HepG2 (cell line): ENCODE results near the gene SLC22A5. TPM values are rescaled to one million over a fixed set of nuclear protein-coding genes. Genes with fewer than 3 reads are reported as not detected.

Experiments
- CCDC6 ChIP-seq: sonication (generic); formaldehyde crosslinking; IDR thresholded peaks from 2 replicates; pipeline ENCODE4 v1.8.1; 2022; ENCODE audit warnings: mild to moderate bottlenecking, missing genetic modification reagents, moderate library complexity
- CENPT ChIP-seq: sonication (generic); formaldehyde crosslinking; IDR thresholded peaks from 2 replicates; pipeline ENCODE4 v1.8.0; 2022; ENCODE audit warnings: low read depth, mild to moderate bottlenecking, moderate library complexity, missing genetic modification reagents
- EHMT2 ChIP-seq: fragments of 200-600 bp; sonication (generic); IDR thresholded peaks from 2 replicates; pipeline ENCODE4 v1.7.0; 2017; ENCODE audit warnings: antibody characterized with exemption, low read depth, low read length, borderline replicate concordance
- KDM4B ChIP-seq: sonication (generic); formaldehyde crosslinking; IDR thresholded peaks from 2 replicates; pipeline ENCODE4 v1.4.0; 2020; ENCODE audit warnings: missing genetic modification reagents
- KMT2A ChIP-seq: sonication (generic); formaldehyde crosslinking; IDR thresholded peaks from 2 replicates; pipeline ENCODE4 v1.4.0; 2020; ENCODE audit warnings: missing genetic modification reagents
- MED1 ChIP-seq: sonication (generic); formaldehyde crosslinking; IDR thresholded peaks from 2 replicates; pipeline ENCODE4 v1.4.0; 2020; ENCODE audit warnings: missing genetic modification reagents
- PRDM4 ChIP-seq: sonication (generic); formaldehyde crosslinking; IDR thresholded peaks from 2 replicates; pipeline ENCODE4 v1.9.0; 2021; ENCODE audit warnings: missing genetic modification reagents, borderline replicate concordance
- RARG ChIP-seq: sonication (generic); formaldehyde crosslinking; IDR thresholded peaks from 2 replicates; pipeline ENCODE4 v1.4.0; 2020; ENCODE audit warnings: low read depth, mild to moderate bottlenecking, missing genetic modification reagents
- SPEN ChIP-seq: sonication (generic); formaldehyde crosslinking; IDR thresholded peaks from 2 replicates; pipeline ENCODE4 v1.5.1; 2020; ENCODE audit warnings: low read depth, mild to moderate bottlenecking, missing genetic modification reagents
- TAF15 ChIP-seq: fragments of 200-400 bp; formaldehyde crosslinking; IDR thresholded peaks from one replicate; pipeline ENCODE4 v1.6.1; 2018; ENCODE audit warnings: mild to moderate bottlenecking, low read depth, low read length; ENCODE audit not compliant: poor library complexity, severe bottlenecking
- TARDBP ChIP-seq: sonication (generic); formaldehyde crosslinking; IDR thresholded peaks from 2 replicates; pipeline ENCODE4 v1.8.0; 2022; ENCODE audit warnings: mild to moderate bottlenecking, missing genetic modification reagents
- ZBTB33 ChIP-seq: sonication (generic); formaldehyde crosslinking; IDR thresholded peaks from 2 replicates; pipeline ENCODE4 v1.4.0; 2020; ENCODE audit warnings: missing genetic modification reagents
- ZMYM4 ChIP-seq: sonication (generic); formaldehyde crosslinking; IDR thresholded peaks from 2 replicates; pipeline ENCODE4 v1.8.1; 2023; ENCODE audit warnings: mild to moderate bottlenecking, missing genetic modification reagents
- ZNF143 ChIP-seq: sonication (generic); formaldehyde crosslinking; IDR thresholded peaks from 2 replicates; pipeline ENCODE4 v1.4.0; 2020; ENCODE audit warnings: missing genetic modification reagents
- ZNF280D ChIP-seq: sonication (generic); formaldehyde crosslinking; IDR thresholded peaks from 2 replicates; pipeline ENCODE4 v1.5.1; 2020; ENCODE audit warnings: mild to moderate bottlenecking, missing genetic modification reagents
- polyA plus RNA-seq, 8 experiments: library from polyadenylated mRNA; depleted of rRNA in 3 of 8; stranded (reverse) in 7 of 8; unstranded in 1 of 8; fragments of >200 nt; fragmentation: Illumina TruSeq in 4 of 8; extraction: Trizol in 4 of 8; gene quantifications; 2 replicates each; pipeline versions ENCODE4 v1.2.1 to v1.2.3, GENCODE V29; 2011 to 2016; ENCODE audit warnings: low read depth in 4 of 8, missing spikeins in 1 of 8, mixed read lengths in 1 of 8; ENCODE audit not compliant: insufficient read depth in 1 of 8
- total RNA-seq, 5 experiments: library from RNA; depleted of rRNA; stranded (reverse); fragments of >200 nt; fragmentation: Illumina TruSeq; extraction: Trizol; gene quantifications; 2 replicates each; pipeline ENCODE4 v1.2.3, GENCODE V29; 2016; ENCODE audit warnings: low read depth in 1 of 5
- TF ChIP-seq, protein P1 (sequence below), 2 experiments: sonication (generic) in 1 of 2; formaldehyde crosslinking in 1 of 2; IDR thresholded peaks; 2 replicates each; pipeline versions ENCODE4 v1.4.0 to v1.6.1; 2018 to 2020; ENCODE audit warnings: missing genetic modification reagents in 2 of 2, borderline replicate concordance in 1 of 2, low read depth in 1 of 2, mild to moderate bottlenecking in 1 of 2, missing biosample characterization in 1 of 2
- TF ChIP-seq, protein P2 (sequence below): sonication (generic); formaldehyde crosslinking; IDR thresholded peaks from 2 replicates; pipeline ENCODE4 v1.8.0; 2022; ENCODE audit warnings: low read depth, missing genetic modification reagents

Gene SLC22A5
- total and polyA plus RNA-seq, 2 of the 13 experiments (the other 11 are each of a cell fraction or from before 2014, with no cell fraction given): 7.1 to 15.1 TPM

DNA sequence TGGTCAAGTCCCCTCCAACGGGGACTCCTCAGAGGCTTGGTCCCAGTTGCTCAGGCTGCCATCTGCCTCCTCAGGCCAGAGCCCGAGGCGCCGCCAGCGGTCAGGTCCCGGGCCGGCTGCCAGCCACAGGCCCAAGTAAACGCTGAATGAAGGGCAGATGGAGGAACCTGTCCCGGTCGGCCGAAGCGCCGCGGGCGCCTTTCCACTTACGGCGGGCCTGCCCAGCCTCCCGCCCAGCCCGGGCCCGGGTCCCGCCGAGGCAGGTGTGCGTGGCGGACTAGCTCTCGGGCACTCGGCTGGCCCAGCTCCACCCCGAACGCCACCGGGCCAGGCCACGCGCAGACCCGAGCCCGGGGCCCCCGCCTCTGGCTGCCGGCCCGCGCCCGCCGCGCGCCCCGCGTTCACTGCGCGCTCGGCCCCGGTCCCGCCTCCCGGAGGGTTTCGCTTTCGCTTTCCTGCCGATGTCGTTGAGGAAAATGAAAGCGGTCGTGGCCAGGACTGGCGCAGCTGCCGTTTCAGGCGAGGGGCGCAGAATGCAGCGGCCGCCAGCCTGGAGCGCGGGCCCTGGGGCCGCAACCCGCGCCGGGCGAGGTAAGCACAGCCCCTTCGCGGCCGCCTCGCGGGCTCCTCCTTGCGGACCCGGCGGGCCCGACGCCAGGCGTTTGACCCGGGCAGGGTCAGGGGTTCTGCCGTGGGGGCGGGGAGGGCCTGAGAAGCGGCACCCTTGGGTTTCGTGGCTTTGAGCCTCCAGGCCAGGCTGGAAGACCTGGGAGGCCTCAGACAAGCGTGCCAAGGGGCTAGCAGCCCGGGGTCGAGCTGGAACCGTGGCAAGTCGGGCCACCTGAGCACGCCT lies 41.2 kb downstream of the SLC22A5 start (continued):
- TF ChIP-seq TAF15 (no peak), ZNF280D (CRISPR knock-in tag) (no peak), EHMT2 (no peak), RARG (CRISPR knock-in tag) (no peak), ZMYM4 (CRISPR knock-in tag) (peak; percentile 23), KMT2A (CRISPR knock-in tag) (peak; percentile 87; the same call in 1 of the 2 replicates), CENPT (CRISPR knock-in tag) (no peak), TARDBP (CRISPR knock-in tag) (peak; percentile 80), ZBTB33 (CRISPR knock-in tag) (no peak), CCDC6 (CRISPR knock-in tag) (peak; percentile 92), KDM4B (CRISPR knock-in tag) (no peak), MED1 (CRISPR knock-in tag) (peak; percentile 5), SPEN (peak; percentile 76; the same call in 1 of the 2 replicates), ZNF143 (CRISPR knock-in tag) (no peak), PRDM4 (CRISPR knock-in tag) (no peak)
- TF ChIP-seq, protein P1, sequence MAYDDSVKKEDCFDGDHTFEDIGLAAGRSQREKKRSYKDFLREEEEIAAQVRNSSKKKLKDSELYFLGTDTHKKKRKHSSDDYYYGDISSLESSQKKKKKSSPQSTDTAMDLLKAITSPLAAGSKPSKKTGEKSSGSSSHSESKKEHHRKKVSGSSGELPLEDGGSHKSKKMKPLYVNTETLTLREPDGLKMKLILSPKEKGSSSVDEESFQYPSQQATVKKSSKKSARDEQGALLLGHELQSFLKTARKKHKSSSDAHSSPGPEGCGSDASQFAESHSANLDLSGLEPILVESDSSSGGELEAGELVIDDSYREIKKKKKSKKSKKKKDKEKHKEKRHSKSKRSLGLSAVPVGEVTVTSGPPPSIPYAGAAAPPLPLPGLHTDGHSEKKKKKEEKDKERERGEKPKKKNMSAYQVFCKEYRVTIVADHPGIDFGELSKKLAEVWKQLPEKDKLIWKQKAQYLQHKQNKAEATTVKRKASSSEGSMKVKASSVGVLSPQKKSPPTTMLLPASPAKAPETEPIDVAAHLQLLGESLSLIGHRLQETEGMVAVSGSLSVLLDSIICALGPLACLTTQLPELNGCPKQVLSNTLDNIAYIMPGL (CRISPR knock-in tag; IDR thresholded peaks at IDR 0.05; ENCODE audit: borderline replicate concordance in 1 of 2, low read depth in 1 of 2): peak; percentile 90 to 98
- TF ChIP-seq, protein P2, sequence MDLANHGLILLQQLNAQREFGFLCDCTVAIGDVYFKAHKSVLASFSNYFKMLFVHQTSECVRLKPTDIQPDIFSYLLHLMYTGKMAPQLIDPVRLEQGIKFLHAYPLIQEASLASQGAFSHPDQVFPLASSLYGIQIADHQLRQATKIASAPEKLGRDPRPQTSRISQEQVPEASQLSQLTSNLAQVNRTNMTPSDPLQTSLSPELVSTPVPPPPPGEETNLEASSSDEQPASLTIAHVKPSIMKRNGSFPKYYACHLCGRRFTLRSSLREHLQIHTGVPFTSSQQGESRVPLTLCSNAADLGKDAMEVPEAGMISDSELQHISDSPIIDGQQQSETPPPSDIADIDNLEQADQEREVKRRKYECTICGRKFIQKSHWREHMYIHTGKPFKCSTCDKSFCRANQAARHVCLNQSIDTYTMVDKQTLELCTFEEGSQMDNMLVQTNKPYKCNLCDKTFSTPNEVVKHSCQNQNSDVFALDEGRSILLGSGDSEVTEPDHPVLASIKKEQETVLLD (CRISPR knock-in tag): 0 out of 2 replicates have a peak, but pooled peaks have one; percentile 42
